Gastrocnemius medialis (tissue), 4 donors: ENCODE measurements around the gene KATNB1. TPM values are rescaled to one million over a fixed set of nuclear protein-coding genes. Genes with fewer than 3 reads are reported as not detected.

Experiments used
- ATAC-seq, 2 donors: fragments of 150-250 bp; one replicate each; pipeline ENCODE4 v1.9.1; 2016
- DNase-seq, 2 donors: peaks; one replicate each; pipeline ENCODE4 v3.0.0-alpha.2; 2019
- H3K27ac ChIP-seq, 4 donors: fragments of 200-600 bp; sonication (generic); 1 replicate in 1 of 4; 2 replicates in 3 of 4; pipeline ENCODE4 v1.5.1; 2016 to 2018; ENCODE audit warnings: mild to moderate bottlenecking in 2 of 4, moderate library complexity in 1 of 4
- H3K27me3 ChIP-seq, 3 donors: fragments of 200-600 bp; sonication (generic) in 2 of 3; 1 replicate in 1 of 3; 2 replicates in 2 of 3; pipeline versions ENCODE4 v1.5.1 to v1.6.0; 2016 to 2019; ENCODE audit warnings: mild to moderate bottlenecking in 1 of 3, moderate library complexity in 1 of 3
- H3K36me3 ChIP-seq, 2 donors: fragments of 200-600 bp; sonication (generic) in 1 of 2; one replicate each; pipeline ENCODE4 v1.5.1; 2017 to 2018
- H3K4me1 ChIP-seq, 2 donors: fragments of 200-600 bp; sonication (generic) in 1 of 2; one replicate each; pipeline ENCODE4 v1.5.1; 2016 to 2017; ENCODE audit warnings: mild to moderate bottlenecking in 2 of 2
- H3K4me3 ChIP-seq, 4 donors: fragments of 200-600 bp; sonication (generic) in 3 of 4; 1 replicate in 1 of 4; 2 replicates in 3 of 4; pipeline ENCODE4 v1.5.1; 2016 to 2019; ENCODE audit warnings: mild to moderate bottlenecking in 2 of 4
- H3K9me3 ChIP-seq, 3 donors: fragments of 200-600 bp; sonication (generic) in 2 of 3; 1 replicate in 1 of 3; 2 replicates in 2 of 3; pipeline ENCODE4 v1.5.1; 2016 to 2019
- CTCF ChIP-seq, 5 experiments: fragments of 450-650 bp in 3 of 5; fragments of 200-600 bp in 2 of 5; sonication (generic) in 2 of 5; IDR thresholded peaks in 4 of 5; conservative IDR thresholded peaks in 1 of 5; 1 replicate in 4 of 5; 2 replicates in 1 of 5; pipeline ENCODE4 v1.5.1; 2016 to 2019; ENCODE audit warnings: antibody characterized with exemption in 5 of 5, mild to moderate bottlenecking in 3 of 5, moderate library complexity in 3 of 5
- POLR2A ChIP-seq, 2 donors: fragments of 450-650 bp; IDR thresholded peaks; one replicate each; pipeline ENCODE4 v1.6.1; 2017; ENCODE audit warnings: antibody characterized with exemption in 2 of 2, mild to moderate bottlenecking in 2 of 2, moderate library complexity in 2 of 2
- in situ Hi-C, 4 donors: fragments of 200-750 bp; cut with MboI; loops; one replicate each; pipeline versions ENCODE4 v1.15.0 to v1.8.0; 2017; ENCODE audit warnings: low sequenced_read_pairs in 4 of 4
- intact Hi-C: fragments of 100-400 bp; cut with DNase I; formaldehyde crosslinking; loops from one replicate; pipeline ENCODE4 v1.15.1; 2023; ENCODE audit warnings: low total_unique reads
- total RNA-seq, 4 donors: library from RNA; depleted of rRNA; stranded (reverse); fragments of >200 nt; gene quantifications; one replicate each; pipeline versions ENCODE4 v1.1.0 to v1.2.3, GENCODE V29; 2016

Gene KATNB1
- total RNA-seq, 4 donors from 2014 or later, result 10.7 to 18.0 (median 14.2) TPM

GRCh38 chr16:57736419-57737351 lies 1.1 kb downstream of the KATNB1 start:
- ATAC-seq (no peak), DNase-seq (no peak)
- H3K4me1 ChIP-seq, result peaks cover 14 to 19% of the 10 kb centered on the region in 2 donors
- peak overlapping the region in 3 of 4 donors; percentile 56 to 72 (median 64) for H3K27ac ChIP-seq
- H3K9me3 ChIP-seq, result no peaks in the 10 kb centered on the region
- intact Hi-C loops, result loop anchor here (5.0 to 10.0 kb wide), 5 partner anchors 81 to 896 kb away; partner anchors contain the start of genes CFAP20, CIAPIN1, COQ9 and PSME3IP1
- no peaks in the 10 kb centered on the region for H3K27me3 ChIP-seq
- in situ Hi-C loops, result loop anchor here in 2 of 4 donors (25.0 kb wide), 2 partner anchors 276 to 299 kb away; partner anchors contain the start of genes CIAPIN1 (in 1 of the 2), COQ9 (in 1 of the 2), USB1 (in 1 of the 2) and ZNF319 (in 1 of the 2)
- peak overlapping the region; percentile 79 to 99 (median 90) for H3K4me3 ChIP-seq
- TF ChIP-seq CTCF (IDR thresholded peaks at IDR 0.05 in 4 of 5, conservative IDR thresholded peaks at IDR 0.05 in 1 of 5) (no peak), POLR2A (IDR thresholded peaks at IDR 0.05) (no peak)
- no peaks in the 10 kb centered on the region for H3K36me3 ChIP-seq

- Histone ChIP-seq H3K4me1 (peaks cover 14 to 19% of the 10 kb centered on the region in 2 donors), H3K27me3 (no peaks in the 10 kb centered on the region), H3K27ac (no peak overlapping the region), H3K36me3 (no peaks in the 10 kb centered on the region), H3K4me3 (no peak overlapping the region), H3K9me3 (no peaks in the 10 kb centered on the region)
- intact Hi-C loops (loop anchor here (5.0 to 10.0 kb wide), 5 partner anchors 78 to 893 kb away; partner anchors contain the start of genes CFAP20, CIAPIN1, COQ9 and PSME3IP1), in situ Hi-C loops (loop anchor here in 2 of 4 donors (25.0 kb wide), 2 partner anchors 273 to 302 kb away; partner anchors contain the start of genes CIAPIN1 (in 1 of the 2), COQ9 (in 1 of the 2), USB1 (in 1 of the 2) and ZNF319 (in 1 of the 2))
- ATAC-seq, result no peak
- DNase-seq, result no peak
- TF ChIP-seq CTCF (IDR thresholded peaks at IDR 0.05 in 4 of 5, conservative IDR thresholded peaks at IDR 0.05 in 1 of 5), result no peak
- no peak for TF ChIP-seq POLR2A (IDR thresholded peaks at IDR 0.05)
Observed at GRCh38 chr16:57738844-57739243, 3.3 kb downstream of the KATNB1 start.

- H3K4me1 ChIP-seq, result peaks cover 9 to 12% of the 10 kb centered on the region in 2 donors
- in situ Hi-C loops, result loop anchor here in 2 of 4 donors (25.0 kb wide), 2 partner anchors 272 to 303 kb away; partner anchors contain the start of genes CIAPIN1 (in 1 of the 2), COQ9 (in 1 of the 2), USB1 (in 1 of the 2) and ZNF319 (in 1 of the 2)
- DNase-seq, result no peak
- no peak for ATAC-seq
- intact Hi-C loops, result loop anchor here (5.0 to 10.0 kb wide), 5 partner anchors 77 to 892 kb away; partner anchors contain the start of genes CFAP20, CIAPIN1, COQ9 and PSME3IP1
- no peak for TF ChIP-seq POLR2A (IDR thresholded peaks at IDR 0.05)
- TF ChIP-seq CTCF (IDR thresholded peaks at IDR 0.05 in 4 of 5, conservative IDR thresholded peaks at IDR 0.05 in 1 of 5), result no peak
- no peak overlapping the region for H3K4me3 ChIP-seq
- no peak overlapping the region for H3K27ac ChIP-seq
- no peaks in the 10 kb centered on the region for H3K9me3 ChIP-seq
- H3K36me3 ChIP-seq, result no peaks in the 10 kb centered on the region
- H3K27me3 ChIP-seq, result no peaks in the 10 kb centered on the region
Observed at GRCh38 chr16:57739756-57740422, 4.3 kb downstream of the KATNB1 start.

- no peak overlapping the region for H3K4me3 ChIP-seq
- no peaks in the 10 kb centered on the region for H3K36me3 ChIP-seq
- H3K4me1 ChIP-seq, result peaks cover 9 to 12% of the 10 kb centered on the region in 2 donors
- intact Hi-C loops (no loop called here), in situ Hi-C loops (loop anchor here in 2 of 4 donors (25.0 kb wide), 2 partner anchors 272 to 303 kb away; partner anchors contain the start of genes CIAPIN1 (in 1 of the 2), COQ9 (in 1 of the 2), USB1 (in 1 of the 2) and ZNF319 (in 1 of the 2))
- ATAC-seq (no peak), DNase-seq (no peak)
- no peaks in the 10 kb centered on the region for H3K27me3 ChIP-seq
- H3K27ac ChIP-seq, result no peak overlapping the region
- no peak for TF ChIP-seq CTCF (IDR thresholded peaks at IDR 0.05 in 4 of 5, conservative IDR thresholded peaks at IDR 0.05 in 1 of 5)
- TF ChIP-seq POLR2A (IDR thresholded peaks at IDR 0.05), result no peak
- no peaks in the 10 kb centered on the region for H3K9me3 ChIP-seq
Observed at GRCh38 chr16:57740423-57741071, 5.0 kb downstream of the KATNB1 start.
